H1 (cell line): ENCODE results near the gene TTC33. TPM values are rescaled to one million over a fixed set of nuclear protein-coding genes. Genes with fewer than 3 reads are reported as not detected.

Experiments
- CTCF ChIA-PET: fragments of 300-600 bp; sonication (Branson Sonifier 250); formaldehyde crosslinking; loops from one replicate; lab custom pipeline; 2021; ENCODE audit not compliant: partially characterized antibody; lab: Charles Lee
- POLR2A ChIA-PET: fragments of 300-600 bp; sonication (Branson Sonifier 250); formaldehyde crosslinking; loops from one replicate; lab custom pipeline; 2021; ENCODE audit warnings: inconsistent platforms; ENCODE audit not compliant: partially characterized antibody; lab: Charles Lee
- DNase-seq, 2 experiments: peaks; one replicate each; pipeline versions ENCODE4 v3.0.0 to v3.0.0-alpha.2; 2010 to 2022; ENCODE audit warnings: low spot score in 2 of 2, low read depth in 1 of 2, mixed read lengths in 1 of 2
- FAIRE-seq: peaks from 2 replicates; lab custom pipeline; 2011; peaks lifted over from hg19 to GRCh38; lab: Jason Lieb, UNC
- H2AFZ ChIP-seq: 2 replicates; pipeline ENCODE4 v1.8.1; 2012; ENCODE audit warnings: low read length, inconsistent platforms
- H2AK5ac ChIP-seq: 2 replicates; pipeline ENCODE4 v1.6.1; 2013; ENCODE audit warnings: low read depth, low read length
- H2BK120ac ChIP-seq: replicated peaks from 2 replicates; pipeline ENCODE3; 2013; ENCODE audit warnings: low read depth, low read length, inconsistent platforms
- H2BK12ac ChIP-seq: 2 replicates; pipeline ENCODE4 v1.6.1; 2013; ENCODE audit warnings: low read depth, low read length
- H2BK15ac ChIP-seq: 2 replicates; pipeline ENCODE4 v1.6.1; 2013; ENCODE audit warnings: low read length
- H2BK20ac ChIP-seq: 2 replicates; pipeline ENCODE4 v1.6.1; 2013; ENCODE audit warnings: low read length
- H2BK5ac ChIP-seq: 2 replicates; pipeline ENCODE4 v1.6.1; 2013; ENCODE audit warnings: low read depth, low read length
- H3K14ac ChIP-seq: 2 replicates; pipeline ENCODE4 v1.6.1; 2013; ENCODE audit warnings: inconsistent platforms; ENCODE audit not compliant: insufficient read length
- H3K18ac ChIP-seq: 2 replicates; pipeline ENCODE4 v1.6.1; 2013; ENCODE audit warnings: low read length; ENCODE audit errors: extremely low read depth
- H3K23ac ChIP-seq: 2 replicates; pipeline ENCODE4 v1.6.1; 2013; ENCODE audit warnings: inconsistent platforms; ENCODE audit not compliant: insufficient read length
- H3K23me2 ChIP-seq: 2 replicates; pipeline ENCODE4 v1.6.1; 2013; ENCODE audit warnings: low read depth, low read length
- H3K27ac ChIP-seq: 2 replicates; pipeline ENCODE4 v1.6.1; 2011; ENCODE audit warnings: low read depth, low read length, inconsistent platforms
- H3K27me3 ChIP-seq, 4 experiments: replicated peaks in 1 of 4; 1 replicate in 1 of 4; 2 replicates in 3 of 4; pipeline versions ENCODE4 v1.6.1 to v1.8.1; 2011 to 2013; ENCODE audit warnings: low read length in 3 of 4, mild to moderate bottlenecking in 3 of 4, inconsistent platforms in 2 of 4, mixed read lengths in 2 of 4, moderate library complexity in 1 of 4; ENCODE audit not compliant: control insufficient read depth in 3 of 4, insufficient read depth in 3 of 4; ENCODE audit errors: extremely low read depth in 1 of 4
- H3K36me3 ChIP-seq, 4 experiments: 2 replicates each; pipeline versions ENCODE4 v1.6.1 to v1.8.1; 2011 to 2013; ENCODE audit warnings: mild to moderate bottlenecking in 4 of 4, low read length in 3 of 4, moderate library complexity in 2 of 4, control low read depth in 1 of 4, inconsistent platforms in 1 of 4; ENCODE audit not compliant: insufficient read depth in 4 of 4, control insufficient read depth in 2 of 4
- H3K4ac ChIP-seq: replicated peaks from 2 replicates; pipeline ENCODE3; 2013; ENCODE audit warnings: low read length, low read depth, mixed read lengths, inconsistent platforms; ENCODE audit not compliant: insufficient read length
- H3K4me1 ChIP-seq, 4 experiments: replicated peaks in 1 of 4; 1 replicate in 1 of 4; 2 replicates in 3 of 4; pipeline versions ENCODE4 v1.6.1 to v1.8.1; 2011 to 2013; ENCODE audit warnings: low read length in 3 of 4, inconsistent platforms in 2 of 4, mixed read lengths in 1 of 4; ENCODE audit not compliant: insufficient read depth in 4 of 4, control insufficient read depth in 3 of 4
- H3K4me2 ChIP-seq, 2 experiments: 2 replicates each; pipeline versions ENCODE4 v1.6.1 to v1.8.1; 2011 to 2013; ENCODE audit warnings: low read depth in 2 of 2, low read length in 2 of 2, control low read depth in 1 of 2, inconsistent platforms in 1 of 2, mild to moderate bottlenecking in 1 of 2; ENCODE audit not compliant: insufficient read depth in 1 of 2
- H3K4me3 ChIP-seq, 4 experiments: fragments of 200-600, 300-600 bp in 1 of 4; sonication (generic), shearing (Covaris generic), sonication (Bioruptor Twin) in 1 of 4; 2 replicates each; pipeline versions ENCODE4 v1.5.1 to v1.8.1; 2011 to 2016; ENCODE audit warnings: low read length in 4 of 4, low read depth in 3 of 4, control low read depth in 2 of 4, inconsistent platforms in 2 of 4, mild to moderate bottlenecking in 2 of 4, mixed read lengths in 1 of 4, moderate library complexity in 1 of 4; ENCODE audit not compliant: insufficient read depth in 2 of 4; ENCODE audit errors: extremely low read depth in 1 of 4
- H3K56ac ChIP-seq: replicated peaks from 2 replicates; pipeline ENCODE3; 2013; ENCODE audit warnings: low read depth, mild to moderate bottlenecking, mixed read lengths, low read length, inconsistent platforms; ENCODE audit not compliant: insufficient read length
- H3K79me1 ChIP-seq: 2 replicates; pipeline ENCODE4 v1.6.1; 2013; ENCODE audit warnings: low read depth, low read length, control low read depth
- H3K79me2 ChIP-seq, 2 experiments: 2 replicates each; pipeline versions ENCODE4 v1.6.1 to v1.8.1; 2012 to 2013; ENCODE audit warnings: low read length in 2 of 2, mild to moderate bottlenecking in 2 of 2, inconsistent platforms in 1 of 2; ENCODE audit not compliant: insufficient read depth in 2 of 2, control insufficient read depth in 1 of 2
- H3K9ac ChIP-seq, 4 experiments: replicated peaks in 1 of 4; 1 replicate in 1 of 4; 2 replicates in 3 of 4; pipeline versions ENCODE4 v1.6.1 to v1.8.1; 2011 to 2013; ENCODE audit warnings: low read depth in 3 of 4, low read length in 3 of 4, control low read depth in 2 of 4, mild to moderate bottlenecking in 2 of 4, moderate library complexity in 2 of 4, inconsistent platforms in 1 of 4; ENCODE audit errors: extremely low read depth in 1 of 4
- H3K9me3 ChIP-seq, 2 experiments: 2 replicates each; pipeline versions ENCODE4 v1.6.1 to v1.8.1; 2012 to 2013; ENCODE audit warnings: mild to moderate bottlenecking in 2 of 2, moderate library complexity in 2 of 2, control low read depth in 1 of 2, inconsistent platforms in 1 of 2, low read depth in 1 of 2, low read length in 1 of 2, mixed read lengths in 1 of 2; ENCODE audit not compliant: insufficient read depth in 2 of 2
- H4K20me1 ChIP-seq, 2 experiments: replicated peaks in 1 of 2; 2 replicates each; pipeline versions ENCODE3 to v1.8.1; 2011 to 2013; ENCODE audit warnings: inconsistent platforms in 2 of 2, low read length in 2 of 2, mild to moderate bottlenecking in 1 of 2; ENCODE audit not compliant: insufficient read depth in 2 of 2, control insufficient read depth in 1 of 2
- H4K5ac ChIP-seq: 2 replicates; pipeline ENCODE4 v1.6.1; 2013; ENCODE audit warnings: low read length, low read depth, mixed read lengths, inconsistent platforms; ENCODE audit not compliant: insufficient read length
- H4K8ac ChIP-seq: 2 replicates; pipeline ENCODE4 v1.8.0; 2013; ENCODE audit warnings: mild to moderate bottlenecking, moderate library complexity, low read length, inconsistent platforms; ENCODE audit not compliant: insufficient read depth; ENCODE audit errors: extremely low read depth
- H4K91ac ChIP-seq: replicated peaks from 2 replicates; pipeline ENCODE3; 2013; ENCODE audit warnings: low read length, mixed read lengths, inconsistent platforms; ENCODE audit not compliant: insufficient read length
- BCL11A ChIP-seq, 2 experiments: IDR thresholded peaks; one replicate each; pipeline ENCODE4 v1.6.1; 2011; ENCODE audit warnings: low read depth in 2 of 2, low read length in 2 of 2, mild to moderate bottlenecking in 2 of 2
- CTBP2 ChIP-seq: IDR thresholded peaks from 2 replicates; pipeline ENCODE4 v1.7.0; 2011; ENCODE audit warnings: borderline replicate concordance, mild to moderate bottlenecking, moderate library complexity, mixed read lengths, low read length; ENCODE audit not compliant: insufficient read depth, insufficient read length
- RNF2 ChIP-seq: fragments of 200-900, 300-1000 bp; sonication (generic); IDR thresholded peaks from 2 replicates; pipeline ENCODE4 v1.7.1; 2016; ENCODE audit warnings: borderline replicate concordance, low read depth, mild to moderate bottlenecking, antibody characterized with exemption, low read length; ENCODE audit not compliant: poor library complexity, severe bottlenecking; ENCODE audit errors: missing control alignments
- TAF1 ChIP-seq: IDR thresholded peaks from 2 replicates; pipeline ENCODE4 v1.6.1; 2011; ENCODE audit warnings: mild to moderate bottlenecking, low read depth, low read length
- TBP ChIP-seq: IDR thresholded peaks from 2 replicates; pipeline ENCODE4 v1.6.1; 2011; ENCODE audit warnings: low read depth, low read length, improper control_type of control experiment
- TEAD4 ChIP-seq: IDR thresholded peaks from 2 replicates; pipeline ENCODE4 v1.6.1; 2012; ENCODE audit warnings: low read depth, low read length, inconsistent platforms, mixed read lengths
- WGBS, 2 experiments: shearing (Covaris generic) in 1 of 2; methylation state at CpG; one replicate each; pipeline versions ENCODE4 v1.1.6 to v1.1.7; 2013 to 2015; ENCODE audit warnings: low lambda C conversion rate in 2 of 2, mixed read lengths in 2 of 2, inconsistent platforms in 1 of 2, low coverage in 1 of 2, missing lambda C conversion rate in 1 of 2; ENCODE audit not compliant: insufficient replicate concordance in 2 of 2, insufficient coverage in 1 of 2, insufficient read length in 1 of 2; ENCODE audit errors: extremely low coverage in 1 of 2, missing lambda C conversion rate in 1 of 2; 5-methylcytosine and 5-hydroxymethylcytosine counted together
- polyA plus RNA-seq, 7 experiments: library from polyadenylated mRNA; depleted of rRNA in 3 of 7; stranded (reverse) in 5 of 7; unstranded in 2 of 7; fragments of >200 nt in 5 of 7; fragments of 200-250 nt in 2 of 7; gene quantifications; 1 replicate in 5 of 7; 2 replicates in 1 of 7; 4 replicates in 1 of 7; pipeline versions ENCODE4 v1.2.1 to v1.2.3, GENCODE V29; 2011 to 2013; ENCODE audit warnings: missing spikeins in 2 of 7, mixed read lengths in 2 of 7
- total RNA-seq: library from RNA; stranded (reverse); fragmentation: NEBNext Ultra II Directional; extraction: Animal tissue kit (Norgen Biotek cat#: 25700); gene quantifications from 2 replicates; pipeline ENCODE4 v1.2.1, GENCODE V29; 2021

Gene TTC33
- total and polyA plus RNA-seq, 2 of the 8 experiments (the other 6 are each of a cell fraction or from before 2014, with no cell fraction given), result 1.2 to 12.6 TPM

GRCh38 chr5:40555886-40556285 lies 199.9 kb downstream of the TTC33 start:
- no peak overlapping the region for H2AFZ ChIP-seq
- CTCF ChIA-PET, result interaction anchor here (0.7 to 0.9 kb wide), 2 partner anchors 146 to 918 kb away, joined by 3 to 4 read pairs; no protein-coding TSS in a partner anchor
- no peaks in the 10 kb centered on the region for H3K23me2 ChIP-seq
- H2BK5ac ChIP-seq, result no peak overlapping the region
- H3K23ac ChIP-seq, result no peak overlapping the region
- H2BK20ac ChIP-seq, result no peak overlapping the region
- no peak overlapping the region for H4K5ac ChIP-seq
- no peak overlapping the region for H3K56ac ChIP-seq
- no peak overlapping the region for H3K18ac ChIP-seq
- DNase-seq (no peak), FAIRE-seq (no peak)
- no peaks in the 10 kb centered on the region for H4K20me1 ChIP-seq
- no peaks in the 10 kb centered on the region for H3K27me3 ChIP-seq
- no peak overlapping the region for H2BK15ac ChIP-seq
- H3K4ac ChIP-seq, result no peak overlapping the region
- H3K4me3 ChIP-seq, result no peak overlapping the region
- H2BK120ac ChIP-seq, result no peak overlapping the region
- 93% methylated on average over 1 of the region's 1 CpG; no CpG with 5 or more reads in 1 of the 2 experiments for WGBS, 2 experiments
- no peak overlapping the region for H2BK12ac ChIP-seq
- H4K8ac ChIP-seq, result no peak overlapping the region
- H3K36me3 ChIP-seq, result no peaks in the 10 kb centered on the region
- no peaks in the 10 kb centered on the region for H3K79me2 ChIP-seq
- POLR2A ChIA-PET, result no interaction called here
- H3K4me1 ChIP-seq, result no peaks in the 10 kb centered on the region
- no peaks in the 10 kb centered on the region for H3K9me3 ChIP-seq
- no peak overlapping the region for H3K14ac ChIP-seq
- H4K91ac ChIP-seq, result no peak overlapping the region
- no peak overlapping the region for H3K4me2 ChIP-seq
- no peak overlapping the region for H3K9ac ChIP-seq
- H3K79me1 ChIP-seq, result no peaks in the 10 kb centered on the region
- no peak overlapping the region for H3K27ac ChIP-seq
- H2AK5ac ChIP-seq, result no peak overlapping the region
- no peak for TF ChIP-seq TBP
- no peak for TF ChIP-seq BCL11A (IDR thresholded peaks at IDR 0.05; ENCODE audit: low read depth in 2 of 2, low read length in 2 of 2)
- TF ChIP-seq TEAD4, result no peak
- no peak for TF ChIP-seq CTBP2
- no peak for TF ChIP-seq TAF1
- TF ChIP-seq RNF2, result no peak
